Measurements from ENCODE around the gene LIMA1. TPM values are rescaled to one million over a fixed set of nuclear protein-coding genes. Genes with fewer than 3 reads are reported as not detected.

Gene LIMA1
- total and polyA plus RNA-seq, 2 experiments from 2014 or later: 8.9 to 12.6 TPM

- no peaks in the 10 kb centered on the region for H3K27me3 ChIP-seq
- no peaks in the 10 kb centered on the region for H3K36me3 ChIP-seq
- DNase-seq (ENCODE audit: low read depth in 1 of 2, low spot score in 1 of 2): peak in 1 of 2 donors; percentile 52
- H3K4me1 ChIP-seq (ENCODE audit: low read depth): peaks cover 7% of the 10 kb centered on the region
- no peak overlapping the region for H3K4me3 ChIP-seq
- no peak for TF ChIP-seq CTCF (IDR thresholded peaks at IDR 0.05; ENCODE audit: low read depth, low read length)
- no peaks in the 10 kb centered on the region for H3K9me3 ChIP-seq (ENCODE audit: low read depth)
- no peak overlapping the region for H3K27ac ChIP-seq
Observed at GRCh38 chr12:50211392-50212070, 71.8 kb downstream of the LIMA1 start.

GRCh38 chr12:50207424-50207823 is 75.9 kb downstream of the LIMA1 start:
- no peak for DNase-seq (ENCODE audit: low read depth in 1 of 2, low spot score in 1 of 2)
- Histone ChIP-seq H3K4me3 (no peak overlapping the region), H3K9me3 (ENCODE audit: low read depth) (no peaks in the 10 kb centered on the region), H3K27ac (no peak overlapping the region), H3K36me3 (peaks cover 3% of the 10 kb centered on the region), H3K4me1 (ENCODE audit: low read depth) (peaks cover 6% of the 10 kb centered on the region), H3K27me3 (no peaks in the 10 kb centered on the region)
- no peak for TF ChIP-seq CTCF (IDR thresholded peaks at IDR 0.05; ENCODE audit: low read depth, low read length)

- Histone ChIP-seq H3K27ac (no peak overlapping the region), H3K36me3 (peaks cover 7% of the 10 kb centered on the region), H3K4me1 (ENCODE audit: low read depth) (no peaks in the 10 kb centered on the region), H3K4me3 (no peak overlapping the region), H3K9me3 (ENCODE audit: low read depth) (no peaks in the 10 kb centered on the region), H3K27me3 (no peaks in the 10 kb centered on the region)
- TF ChIP-seq CTCF (IDR thresholded peaks at IDR 0.05; ENCODE audit: low read depth, low read length): no peak
- DNase-seq (ENCODE audit: low read depth in 1 of 2, low spot score in 1 of 2): no peak
Observed at GRCh38 chr12:50205648-50206047, 77.7 kb downstream of the LIMA1 start.

GRCh38 chr12:50203691-50204090 is 79.6 kb downstream of the LIMA1 start:
- no peak for TF ChIP-seq CTCF (IDR thresholded peaks at IDR 0.05; ENCODE audit: low read depth, low read length)
- H3K4me1 ChIP-seq (ENCODE audit: low read depth): no peaks in the 10 kb centered on the region
- H3K9me3 ChIP-seq (ENCODE audit: low read depth): no peaks in the 10 kb centered on the region
- peaks cover 8% of the 10 kb centered on the region for H3K36me3 ChIP-seq
- DNase-seq (ENCODE audit: low read depth in 1 of 2, low spot score in 1 of 2): no peak
- no peak overlapping the region for H3K4me3 ChIP-seq
- no peak overlapping the region for H3K27ac ChIP-seq
- H3K27me3 ChIP-seq: no peaks in the 10 kb centered on the region

GRCh38 chr12:50201987-50202521 is 81.3 kb downstream of the LIMA1 start:
- no peak overlapping the region for H3K4me3 ChIP-seq
- DNase-seq (ENCODE audit: low read depth in 1 of 2, low spot score in 1 of 2): peak in 1 of 2 donors; percentile 59

More at GRCh38 chr12:50201987-50202521, 81.3 kb downstream of the LIMA1 start:
- TF ChIP-seq CTCF (IDR thresholded peaks at IDR 0.05; ENCODE audit: low read depth, low read length): no peak
- no peak overlapping the region for H3K27ac ChIP-seq
- no peaks in the 10 kb centered on the region for H3K4me1 ChIP-seq (ENCODE audit: low read depth)
- peaks cover 8% of the 10 kb centered on the region for H3K36me3 ChIP-seq
- no peaks in the 10 kb centered on the region for H3K27me3 ChIP-seq
- no peaks in the 10 kb centered on the region for H3K9me3 ChIP-seq (ENCODE audit: low read depth)
